B cell (primary cell): ENCODE data around the gene ZBED2. TPM values are rescaled to one million over a fixed set of nuclear protein-coding genes. Genes with fewer than 3 reads are reported as not detected.

ENCODE experiments used
- ATAC-seq: fragments of 200-7000 bp; cut with Tn5 transposase; one replicate; pipeline ENCODE4 v1.10.0; 2021; ENCODE audit warnings: low read depth, mild to moderate bottlenecking, moderate number of reproducible peaks, moderate library complexity
- CTCF ChIA-PET: fragments of 350-600 bp; sonication (Branson Sonifier 250); formaldehyde crosslinking; loops from one replicate; lab custom pipeline; 2021; ENCODE audit warnings: antibody characterized with exemption, inconsistent platforms; lab: Charles Lee
- POLR2A ChIA-PET: fragments of 350-600 bp; sonication (Branson Sonifier 250); formaldehyde crosslinking; loops from one replicate; lab custom pipeline; 2021; ENCODE audit warnings: antibody characterized with exemption; lab: Charles Lee
- DNase-seq: peaks from one replicate; pipeline ENCODE4 v3.0.0; 2013
- H2AFZ ChIP-seq: 2 replicates; pipeline ENCODE4 v1.6.1; 2012; ENCODE audit warnings: mild to moderate bottlenecking, low read depth, low read length; ENCODE audit not compliant: insufficient read depth, poor library complexity, severe bottlenecking
- H3K27ac ChIP-seq, 2 donors: 1 replicate in 1 of 2; 2 replicates in 1 of 2; pipeline ENCODE4 v1.5.1; 2012 to 2013; ENCODE audit warnings: low read length in 2 of 2, mild to moderate bottlenecking in 2 of 2, moderate library complexity in 1 of 2
- H3K27me3 ChIP-seq, 4 experiments: fragments of 200-600 bp in 1 of 4; sonication (generic) in 1 of 4; replicated peaks in 1 of 4; 1 replicate in 2 of 4; 2 replicates in 2 of 4; pipeline versions ENCODE4 v1.6.1 to v1.7.0; 2013 to 2016; ENCODE audit warnings: low read length in 3 of 4, mild to moderate bottlenecking in 2 of 4, mixed read lengths in 1 of 4, moderate library complexity in 1 of 4; ENCODE audit not compliant: insufficient read depth in 4 of 4, control insufficient read depth in 3 of 4; ENCODE audit errors: control extremely low read depth in 1 of 4
- H3K36me3 ChIP-seq, 2 experiments: replicated peaks in 1 of 2; 1 replicate in 1 of 2; 2 replicates in 1 of 2; pipeline versions ENCODE4 v1.6.1 to v1.7.1; 2013; ENCODE audit warnings: low read length in 1 of 2; ENCODE audit not compliant: insufficient read depth in 2 of 2, control insufficient read depth in 1 of 2; ENCODE audit errors: control extremely low read depth in 1 of 2, extremely low read depth in 1 of 2
- H3K4me1 ChIP-seq, 2 donors: fragments of 200-600 bp in 1 of 2; sonication (generic) in 1 of 2; 1 replicate in 1 of 2; 2 replicates in 1 of 2; pipeline versions ENCODE4 v1.5.1 to v1.6.1; 2013 to 2017; ENCODE audit warnings: low read length in 2 of 2; ENCODE audit not compliant: control insufficient read depth in 2 of 2, insufficient read depth in 2 of 2
- H3K4me2 ChIP-seq: replicated peaks from 2 replicates; pipeline ENCODE3; 2012; ENCODE audit warnings: mild to moderate bottlenecking, low read depth, low read length; ENCODE audit not compliant: poor library complexity, severe bottlenecking
- H3K4me3 ChIP-seq, 5 experiments: fragments of 200-600 bp in 1 of 5; sonication (generic) in 1 of 5; 1 replicate in 3 of 5; 2 replicates in 2 of 5; pipeline versions ENCODE4 v1.5.1 to v1.7.0; 2011 to 2016; ENCODE audit warnings: low read length in 4 of 5, mild to moderate bottlenecking in 4 of 5, low read depth in 2 of 5, control low read depth in 1 of 5, moderate library complexity in 1 of 5; ENCODE audit not compliant: insufficient read depth in 1 of 5; ENCODE audit errors: control extremely low read depth in 1 of 5, extremely low read depth in 1 of 5
- H3K79me2 ChIP-seq: fragments of 200-600 bp; sonication (generic); one replicate; pipeline ENCODE4 v1.6.0; 2016; ENCODE audit warnings: low read length; ENCODE audit not compliant: control insufficient read depth, insufficient read depth
- H3K9ac ChIP-seq: fragments of 200-600 bp; sonication (generic); 2 replicates; pipeline ENCODE4 v1.6.1; 2017; ENCODE audit warnings: mild to moderate bottlenecking, low read length, moderate library complexity
- H3K9me3 ChIP-seq, 3 donors: one replicate each; pipeline versions ENCODE4 v1.6.1 to v1.7.1; 2013; ENCODE audit warnings: low read length in 2 of 3; ENCODE audit not compliant: control insufficient read depth in 2 of 3, insufficient read depth in 1 of 3; ENCODE audit errors: control extremely low read depth in 1 of 3
- H4K20me1 ChIP-seq: 2 replicates; pipeline ENCODE4 v1.6.0; 2012; ENCODE audit warnings: mild to moderate bottlenecking, low read length; ENCODE audit not compliant: insufficient read depth, control insufficient read depth, poor library complexity, severe bottlenecking
- H3K27ac Mint-ChIP-seq: one replicate; pipeline ENCODE4 v1.8.0; 2021; ENCODE audit warnings: mixed read lengths
- H3K27me3 Mint-ChIP-seq: one replicate; pipeline ENCODE4 v1.8.0; 2021; ENCODE audit warnings: mixed read lengths
- H3K4me1 Mint-ChIP-seq: one replicate; pipeline ENCODE4 v1.8.0; 2021; ENCODE audit warnings: mixed read lengths
- H3K4me3 Mint-ChIP-seq: one replicate; pipeline ENCODE4 v1.8.0; 2021; ENCODE audit warnings: mixed read lengths
- H3K9me3 Mint-ChIP-seq: one replicate; pipeline ENCODE4 v1.8.0; 2022; ENCODE audit warnings: mixed read lengths; ENCODE audit not compliant: insufficient read depth
- EZH2 ChIP-seq: IDR thresholded peaks from 2 replicates; pipeline ENCODE4 v1.6.1; 2012; ENCODE audit warnings: borderline replicate concordance, low read depth, mild to moderate bottlenecking, moderate library complexity, low read length; ENCODE audit not compliant: insufficient read depth, poor library complexity, severe bottlenecking
- WGBS: methylation state at CpG from one replicate; pipeline ENCODE4 v1.1.5; 2013; ENCODE audit warnings: missing lambda C conversion rate; ENCODE audit not compliant: insufficient coverage; 5-methylcytosine and 5-hydroxymethylcytosine counted together
- intact Hi-C: fragments of 100-400 bp; cut with micrococcal nuclease; formaldehyde crosslinking; loops from one replicate; pipeline ENCODE4 v1.10.0; 2022
- polyA plus RNA-seq: library from polyadenylated mRNA; depleted of rRNA; stranded (reverse); fragments of >200 nt; gene quantifications from 2 replicates; pipeline ENCODE4 v1.2.3, GENCODE V29; 2012
- total RNA-seq, 2 donors: library from RNA; stranded (reverse); fragments of 120-200 nt in 1 of 2; gene quantifications; 1 replicate in 1 of 2; 2 replicates in 1 of 2; pipeline versions ENCODE4 v1.2.3 to v1.2.4, GENCODE V29; 2013 to 2022
- TF ChIP-seq, protein P1 (sequence below): fragments of 200-600 bp; IDR thresholded peaks from one replicate; pipeline ENCODE4 v1.8.0; 2022; ENCODE audit warnings: antibody characterized with exemption, mild to moderate bottlenecking

ZBED2 gene
- total and polyA plus RNA-seq, 2 donors (not counting 1 experiment from before 2014, with no cell fraction given), result 0.36 to 6.0 TPM

DNA sequence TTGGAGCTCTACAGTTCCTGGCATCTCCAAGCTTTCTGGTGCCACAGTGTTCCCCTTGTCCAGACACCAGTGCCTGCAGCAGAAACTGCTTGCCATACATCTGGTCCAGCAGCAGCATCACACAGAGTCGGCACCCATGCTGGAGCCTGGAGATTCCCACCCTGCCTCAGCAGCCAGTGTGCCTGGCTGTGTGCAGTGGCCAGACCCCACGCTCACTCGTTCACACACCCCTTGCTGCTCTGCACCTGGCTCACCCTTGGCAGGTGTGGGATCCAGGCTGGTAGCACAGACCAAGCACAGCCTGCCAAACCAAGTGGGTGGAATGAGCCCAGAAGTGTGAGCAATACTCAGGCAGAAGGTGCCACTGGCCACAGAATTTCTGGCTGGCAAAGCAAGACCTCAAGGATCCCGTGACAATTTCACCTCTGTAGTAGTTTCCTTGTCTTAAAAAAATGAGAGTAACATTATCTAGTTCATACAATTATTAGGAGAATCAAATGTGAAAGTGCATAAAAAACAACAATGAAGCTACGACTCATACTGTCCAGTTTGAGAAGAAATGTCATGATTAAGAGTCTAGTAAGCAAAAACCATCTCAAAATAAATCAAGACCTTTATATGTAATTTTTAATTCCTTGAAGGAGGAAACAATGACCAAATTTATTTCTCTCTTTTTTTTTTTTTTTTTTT lies 22.9 kb upstream of the ZBED2 start:
- H3K4me3 ChIP-seq, result no peak overlapping the region
- Mint-ChIP-seq H3K4me1 (peaks cover 20% of the 10 kb centered on the region), H3K27me3 (no peaks in the 10 kb centered on the region), H3K9me3 (no peaks in the 10 kb centered on the region), H3K4me3 (no peak overlapping the region), H3K27ac (peak overlapping the region; percentile 53)
- TF ChIP-seq EZH2, result no peak
- TF ChIP-seq, protein P1, sequence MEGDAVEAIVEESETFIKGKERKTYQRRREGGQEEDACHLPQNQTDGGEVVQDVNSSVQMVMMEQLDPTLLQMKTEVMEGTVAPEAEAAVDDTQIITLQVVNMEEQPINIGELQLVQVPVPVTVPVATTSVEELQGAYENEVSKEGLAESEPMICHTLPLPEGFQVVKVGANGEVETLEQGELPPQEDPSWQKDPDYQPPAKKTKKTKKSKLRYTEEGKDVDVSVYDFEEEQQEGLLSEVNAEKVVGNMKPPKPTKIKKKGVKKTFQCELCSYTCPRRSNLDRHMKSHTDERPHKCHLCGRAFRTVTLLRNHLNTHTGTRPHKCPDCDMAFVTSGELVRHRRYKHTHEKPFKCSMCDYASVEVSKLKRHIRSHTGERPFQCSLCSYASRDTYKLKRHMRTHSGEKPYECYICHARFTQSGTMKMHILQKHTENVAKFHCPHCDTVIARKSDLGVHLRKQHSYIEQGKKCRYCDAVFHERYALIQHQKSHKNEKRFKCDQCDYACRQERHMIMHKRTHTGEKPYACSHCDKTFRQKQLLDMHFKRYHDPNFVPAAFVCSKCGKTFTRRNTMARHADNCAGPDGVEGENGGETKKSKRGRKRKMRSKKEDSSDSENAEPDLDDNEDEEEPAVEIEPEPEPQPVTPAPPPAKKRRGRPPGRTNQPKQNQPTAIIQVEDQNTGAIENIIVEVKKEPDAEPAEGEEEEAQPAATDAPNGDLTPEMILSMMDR, result no peak
- 95% methylated on average over 3 of the region's 5 CpGs for WGBS
- DNase-seq (no peak), ATAC-seq (no peak)
- no peaks in the 10 kb centered on the region for H3K27me3 ChIP-seq
- H3K4me1 ChIP-seq, result peaks cover 16 to 21% of the 10 kb centered on the region in 2 donors
- peaks cover 0 to 19% (median 2%) of the 10 kb centered on the region in 3 donors for H3K9me3 ChIP-seq
- H4K20me1 ChIP-seq, result no peaks in the 10 kb centered on the region
- H2AFZ ChIP-seq, result no peak overlapping the region
- peaks cover 0 to under 1% of the 10 kb centered on the region in 2 experiments for H3K36me3 ChIP-seq
- no peaks in the 10 kb centered on the region for H3K79me2 ChIP-seq
- H3K9ac ChIP-seq, result no peak overlapping the region
- intact Hi-C loops, result loop anchor here (2.0 to 5.0 kb wide), 2 partner anchors 49 to 77 kb away; no protein-coding TSS in a partner anchor
- no peak overlapping the region for H3K4me2 ChIP-seq
- ChIA-PET CTCF (interaction anchor here (0.8 to 5.4 kb wide), 6 partner anchors 15 to 80 kb away, joined by 3 to 71 read pairs (median 4); no protein-coding TSS in a partner anchor), POLR2A (interaction anchor here (0.7 kb wide), 1 partner anchor 48 kb away, joined by 3 read pairs; no protein-coding TSS in a partner anchor)
- no peak overlapping the region for H3K27ac ChIP-seq

DNA sequence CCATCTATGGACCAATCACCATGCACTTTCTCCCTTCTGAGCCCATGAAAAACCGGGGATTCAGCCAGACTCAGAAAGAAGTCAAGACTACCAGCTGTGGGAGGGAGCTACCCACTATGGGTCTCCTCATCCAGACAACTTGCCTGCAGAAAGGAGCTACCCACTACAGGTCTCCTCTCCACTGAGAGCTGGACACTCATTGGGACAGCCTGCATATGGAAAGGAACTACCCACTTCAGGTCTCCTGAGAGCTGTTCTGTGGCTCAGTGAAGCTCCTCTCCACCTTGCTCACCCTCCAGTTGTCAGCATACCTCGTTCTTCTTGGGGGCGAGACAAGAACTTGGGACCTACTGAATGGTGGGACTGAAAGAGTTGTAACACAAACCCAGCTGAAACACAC lies 22.3 kb upstream of the ZBED2 start:
- ChIA-PET POLR2A (no interaction called here), CTCF (interaction anchor here (0.8 to 5.4 kb wide), 5 partner anchors 14 to 70 kb away, joined by 3 to 71 read pairs (median 15); no protein-coding TSS in a partner anchor)
- H3K27ac ChIP-seq, result no peak overlapping the region
- no peak for DNase-seq
- H3K9me3 ChIP-seq, result peaks cover 0 to 19% (median 2%) of the 10 kb centered on the region in 3 donors
- no peak overlapping the region for H2AFZ ChIP-seq
- H3K4me1 ChIP-seq, result peaks cover 16 to 21% of the 10 kb centered on the region in 2 donors
- intact Hi-C loops, result loop anchor here (2.0 to 5.0 kb wide), 2 partner anchors 50 to 77 kb away; no protein-coding TSS in a partner anchor
- H3K79me2 ChIP-seq, result no peaks in the 10 kb centered on the region
- 100% methylated on average over 1 of the region's 3 CpGs for WGBS
- no peak overlapping the region for H3K4me3 Mint-ChIP-seq
- H4K20me1 ChIP-seq, result no peaks in the 10 kb centered on the region
- no peak overlapping the region for H3K4me3 ChIP-seq
- no peaks in the 10 kb centered on the region for H3K27me3 Mint-ChIP-seq
- peaks cover 0 to 2% of the 10 kb centered on the region in 2 experiments for H3K36me3 ChIP-seq
- no peak overlapping the region for H3K4me2 ChIP-seq
- no peak for ATAC-seq
- TF ChIP-seq, protein P1, result no peak
- TF ChIP-seq EZH2, result no peak
- peaks cover 20% of the 10 kb centered on the region for H3K4me1 Mint-ChIP-seq
- no peak overlapping the region for H3K9ac ChIP-seq
- no peaks in the 10 kb centered on the region for H3K27me3 ChIP-seq
- H3K9me3 Mint-ChIP-seq, result no peaks in the 10 kb centered on the region
- no peak overlapping the region for H3K27ac Mint-ChIP-seq
